CD4-positive, alpha-beta T cell treated with Interleukin-17A for 4 hours (primary cell): ENCODE data around the gene ADGRD1.
"Not testable (repeated sequence)": the region's sequence is repeated elsewhere in the genome, so short reads cannot be mapped to it uniquely, and the experiment has no call there.

Source experiments
- DNase-seq: peaks from one replicate; pipeline ENCODE4 v3.0.0-alpha.2; 2020; ENCODE audit warnings: mixed read lengths

ADGRD1 gene

GRCh38 chr12:130988751-130989150 is 35.0 kb downstream of the ADGRD1 start:
- DNase-seq = no peak

GRCh38 chr12:130989391-130989790 is 35.7 kb downstream of the ADGRD1 start:
- DNase-seq = no peak

GRCh38 chr12:130990034-130990433 is 36.3 kb downstream of the ADGRD1 start:
- no peak for DNase-seq

- DNase-seq = no peak
These were observed 38.7 kb downstream of the ADGRD1 start for GRCh38 chr12:130992448-130992847.

- DNase-seq = no peak
These were observed 39.4 kb downstream of the ADGRD1 start for GRCh38 chr12:130992979-130993538.

GRCh38 chr12:130993759-130994670 is 40.3 kb downstream of the ADGRD1 start:
- DNase-seq = no peak

GRCh38 chr12:130994821-130995375 is 41.2 kb downstream of the ADGRD1 start:
- DNase-seq = no peak

GRCh38 chr12:130995386-130995969 is 41.8 kb downstream of the ADGRD1 start:
- not testable (repeated sequence) for DNase-seq

GRCh38 chr12:130998136-130998535 is 44.4 kb downstream of the ADGRD1 start:
- no peak for DNase-seq

GRCh38 chr12:131000000-131000486 is 46.3 kb downstream of the ADGRD1 start:
- DNase-seq = no peak

- no peak for DNase-seq
These were observed 47.8 kb downstream of the ADGRD1 start for GRCh38 chr12:131001493-131001892.

- DNase-seq = no peak
These were observed 48.5 kb downstream of the ADGRD1 start for GRCh38 chr12:131002216-131002631.

- no peak for DNase-seq
These were observed 49.5 kb downstream of the ADGRD1 start for GRCh38 chr12:131003036-131003715.

- DNase-seq = no peak
These were observed 50.0 kb downstream of the ADGRD1 start for GRCh38 chr12:131003716-131004045.

GRCh38 chr12:131004166-131004565 is 50.5 kb downstream of the ADGRD1 start:
- no peak for DNase-seq

GRCh38 chr12:131005161-131006035 is 51.7 kb downstream of the ADGRD1 start:
- DNase-seq = no peak

GRCh38 chr12:131006036-131006735 is 52.5 kb downstream of the ADGRD1 start:
- DNase-seq = no peak

GRCh38 chr12:131007031-131007739 is 53.5 kb downstream of the ADGRD1 start:
- DNase-seq = no peak

GRCh38 chr12:131007740-131008117 is 54.0 kb downstream of the ADGRD1 start:
- DNase-seq = no peak

- DNase-seq = no peak
These were observed 54.6 kb downstream of the ADGRD1 start for GRCh38 chr12:131008131-131008912.
